B cell (primary cell): ENCODE data around the gene BLID. TPM values are rescaled to one million over a fixed set of nuclear protein-coding genes. Genes with fewer than 3 reads are reported as not detected.

Experiments used
- ATAC-seq: fragments of 200-7000 bp; cut with Tn5 transposase; one replicate; pipeline ENCODE4 v1.10.0; 2021; ENCODE audit warnings: low read depth, mild to moderate bottlenecking, moderate number of reproducible peaks, moderate library complexity
- CTCF ChIA-PET: fragments of 350-600 bp; sonication (Branson Sonifier 250); formaldehyde crosslinking; loops from one replicate; lab custom pipeline; 2021; ENCODE audit warnings: antibody characterized with exemption, inconsistent platforms; lab: Charles Lee
- POLR2A ChIA-PET: fragments of 350-600 bp; sonication (Branson Sonifier 250); formaldehyde crosslinking; loops from one replicate; lab custom pipeline; 2021; ENCODE audit warnings: antibody characterized with exemption; lab: Charles Lee
- DNase-seq: peaks from one replicate; pipeline ENCODE4 v3.0.0; 2013
- H2AFZ ChIP-seq: 2 replicates; pipeline ENCODE4 v1.6.1; 2012; ENCODE audit warnings: mild to moderate bottlenecking, low read depth, low read length; ENCODE audit not compliant: insufficient read depth, poor library complexity, severe bottlenecking
- H3K27ac ChIP-seq, 2 donors: 1 replicate in 1 of 2; 2 replicates in 1 of 2; pipeline ENCODE4 v1.5.1; 2012 to 2013; ENCODE audit warnings: low read length in 2 of 2, mild to moderate bottlenecking in 2 of 2, moderate library complexity in 1 of 2
- H3K27me3 ChIP-seq, 4 experiments: fragments of 200-600 bp in 1 of 4; sonication (generic) in 1 of 4; replicated peaks in 1 of 4; 1 replicate in 2 of 4; 2 replicates in 2 of 4; pipeline versions ENCODE4 v1.6.1 to v1.7.0; 2013 to 2016; ENCODE audit warnings: low read length in 3 of 4, mild to moderate bottlenecking in 2 of 4, mixed read lengths in 1 of 4, moderate library complexity in 1 of 4; ENCODE audit not compliant: insufficient read depth in 4 of 4, control insufficient read depth in 3 of 4; ENCODE audit errors: control extremely low read depth in 1 of 4
- H3K36me3 ChIP-seq, 2 experiments: replicated peaks in 1 of 2; 1 replicate in 1 of 2; 2 replicates in 1 of 2; pipeline versions ENCODE4 v1.6.1 to v1.7.1; 2013; ENCODE audit warnings: low read length in 1 of 2; ENCODE audit not compliant: insufficient read depth in 2 of 2, control insufficient read depth in 1 of 2; ENCODE audit errors: control extremely low read depth in 1 of 2, extremely low read depth in 1 of 2
- H3K4me1 ChIP-seq, 2 donors: fragments of 200-600 bp in 1 of 2; sonication (generic) in 1 of 2; 1 replicate in 1 of 2; 2 replicates in 1 of 2; pipeline versions ENCODE4 v1.5.1 to v1.6.1; 2013 to 2017; ENCODE audit warnings: low read length in 2 of 2; ENCODE audit not compliant: control insufficient read depth in 2 of 2, insufficient read depth in 2 of 2
- H3K4me2 ChIP-seq: replicated peaks from 2 replicates; pipeline ENCODE3; 2012; ENCODE audit warnings: mild to moderate bottlenecking, low read depth, low read length; ENCODE audit not compliant: poor library complexity, severe bottlenecking
- H3K4me3 ChIP-seq, 5 experiments: fragments of 200-600 bp in 1 of 5; sonication (generic) in 1 of 5; 1 replicate in 3 of 5; 2 replicates in 2 of 5; pipeline versions ENCODE4 v1.5.1 to v1.7.0; 2011 to 2016; ENCODE audit warnings: low read length in 4 of 5, mild to moderate bottlenecking in 4 of 5, low read depth in 2 of 5, control low read depth in 1 of 5, moderate library complexity in 1 of 5; ENCODE audit not compliant: insufficient read depth in 1 of 5; ENCODE audit errors: control extremely low read depth in 1 of 5, extremely low read depth in 1 of 5
- H3K79me2 ChIP-seq: fragments of 200-600 bp; sonication (generic); one replicate; pipeline ENCODE4 v1.6.0; 2016; ENCODE audit warnings: low read length; ENCODE audit not compliant: control insufficient read depth, insufficient read depth
- H3K9ac ChIP-seq: fragments of 200-600 bp; sonication (generic); 2 replicates; pipeline ENCODE4 v1.6.1; 2017; ENCODE audit warnings: mild to moderate bottlenecking, low read length, moderate library complexity
- H3K9me3 ChIP-seq, 3 donors: one replicate each; pipeline versions ENCODE4 v1.6.1 to v1.7.1; 2013; ENCODE audit warnings: low read length in 2 of 3; ENCODE audit not compliant: control insufficient read depth in 2 of 3, insufficient read depth in 1 of 3; ENCODE audit errors: control extremely low read depth in 1 of 3
- H4K20me1 ChIP-seq: 2 replicates; pipeline ENCODE4 v1.6.0; 2012; ENCODE audit warnings: mild to moderate bottlenecking, low read length; ENCODE audit not compliant: insufficient read depth, control insufficient read depth, poor library complexity, severe bottlenecking
- H3K27ac Mint-ChIP-seq: one replicate; pipeline ENCODE4 v1.8.0; 2021; ENCODE audit warnings: mixed read lengths
- H3K27me3 Mint-ChIP-seq: one replicate; pipeline ENCODE4 v1.8.0; 2021; ENCODE audit warnings: mixed read lengths
- H3K4me1 Mint-ChIP-seq: one replicate; pipeline ENCODE4 v1.8.0; 2021; ENCODE audit warnings: mixed read lengths
- H3K4me3 Mint-ChIP-seq: one replicate; pipeline ENCODE4 v1.8.0; 2021; ENCODE audit warnings: mixed read lengths
- H3K9me3 Mint-ChIP-seq: one replicate; pipeline ENCODE4 v1.8.0; 2022; ENCODE audit warnings: mixed read lengths; ENCODE audit not compliant: insufficient read depth
- EZH2 ChIP-seq: IDR thresholded peaks from 2 replicates; pipeline ENCODE4 v1.6.1; 2012; ENCODE audit warnings: borderline replicate concordance, low read depth, mild to moderate bottlenecking, moderate library complexity, low read length; ENCODE audit not compliant: insufficient read depth, poor library complexity, severe bottlenecking
- WGBS: methylation state at CpG from one replicate; pipeline ENCODE4 v1.1.5; 2013; ENCODE audit warnings: missing lambda C conversion rate; ENCODE audit not compliant: insufficient coverage; 5-methylcytosine and 5-hydroxymethylcytosine counted together
- intact Hi-C: fragments of 100-400 bp; cut with micrococcal nuclease; formaldehyde crosslinking; loops from one replicate; pipeline ENCODE4 v1.10.0; 2022
- polyA plus RNA-seq: library from polyadenylated mRNA; depleted of rRNA; stranded (reverse); fragments of >200 nt; gene quantifications from 2 replicates; pipeline ENCODE4 v1.2.3, GENCODE V29; 2012
- total RNA-seq, 2 donors: library from RNA; stranded (reverse); fragments of 120-200 nt in 1 of 2; gene quantifications; 1 replicate in 1 of 2; 2 replicates in 1 of 2; pipeline versions ENCODE4 v1.2.3 to v1.2.4, GENCODE V29; 2013 to 2022
- TF ChIP-seq, protein P1 (sequence below): fragments of 200-600 bp; IDR thresholded peaks from one replicate; pipeline ENCODE4 v1.8.0; 2022; ENCODE audit warnings: antibody characterized with exemption, mild to moderate bottlenecking

The BLID gene
- total and polyA plus RNA-seq, 2 donors (not counting 1 experiment from before 2014, with no cell fraction given) = not detected

- intact Hi-C loops = no loop called here
- no peak for TF ChIP-seq EZH2
- TF ChIP-seq, protein P1, sequence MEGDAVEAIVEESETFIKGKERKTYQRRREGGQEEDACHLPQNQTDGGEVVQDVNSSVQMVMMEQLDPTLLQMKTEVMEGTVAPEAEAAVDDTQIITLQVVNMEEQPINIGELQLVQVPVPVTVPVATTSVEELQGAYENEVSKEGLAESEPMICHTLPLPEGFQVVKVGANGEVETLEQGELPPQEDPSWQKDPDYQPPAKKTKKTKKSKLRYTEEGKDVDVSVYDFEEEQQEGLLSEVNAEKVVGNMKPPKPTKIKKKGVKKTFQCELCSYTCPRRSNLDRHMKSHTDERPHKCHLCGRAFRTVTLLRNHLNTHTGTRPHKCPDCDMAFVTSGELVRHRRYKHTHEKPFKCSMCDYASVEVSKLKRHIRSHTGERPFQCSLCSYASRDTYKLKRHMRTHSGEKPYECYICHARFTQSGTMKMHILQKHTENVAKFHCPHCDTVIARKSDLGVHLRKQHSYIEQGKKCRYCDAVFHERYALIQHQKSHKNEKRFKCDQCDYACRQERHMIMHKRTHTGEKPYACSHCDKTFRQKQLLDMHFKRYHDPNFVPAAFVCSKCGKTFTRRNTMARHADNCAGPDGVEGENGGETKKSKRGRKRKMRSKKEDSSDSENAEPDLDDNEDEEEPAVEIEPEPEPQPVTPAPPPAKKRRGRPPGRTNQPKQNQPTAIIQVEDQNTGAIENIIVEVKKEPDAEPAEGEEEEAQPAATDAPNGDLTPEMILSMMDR = no peak
- 80% methylated on average over 1 of the region's 5 CpGs for WGBS
- Histone ChIP-seq H3K27ac (no peak overlapping the region), H2AFZ (no peak overlapping the region), H3K27me3 (peaks cover 0 to 8% (median 2%) of the 10 kb centered on the region in 4 experiments), H3K9me3 (peaks cover 0 to 3% (median 0%) of the 10 kb centered on the region in 3 donors), H3K4me3 (no peak overlapping the region), H3K9ac (no peak overlapping the region), H3K4me1 (no peaks in the 10 kb centered on the region), H3K79me2 (no peaks in the 10 kb centered on the region), H3K36me3 (no peaks in the 10 kb centered on the region), H3K4me2 (no peak overlapping the region), H4K20me1 (no peaks in the 10 kb centered on the region)
- no peaks in the 10 kb centered on the region for H3K4me1 Mint-ChIP-seq
- CTCF ChIA-PET = no interaction called here
- H3K27me3 Mint-ChIP-seq = peaks cover 33% of the 10 kb centered on the region
- H3K9me3 Mint-ChIP-seq = no peaks in the 10 kb centered on the region
- H3K4me3 Mint-ChIP-seq = no peak overlapping the region
- H3K27ac Mint-ChIP-seq = no peak overlapping the region
- POLR2A ChIA-PET = no interaction called here
- no peak for ATAC-seq
- DNase-seq = no peak
Measured at GRCh38 chr11:122093731-122094275, 22.2 kb downstream of the BLID start.

DNA sequence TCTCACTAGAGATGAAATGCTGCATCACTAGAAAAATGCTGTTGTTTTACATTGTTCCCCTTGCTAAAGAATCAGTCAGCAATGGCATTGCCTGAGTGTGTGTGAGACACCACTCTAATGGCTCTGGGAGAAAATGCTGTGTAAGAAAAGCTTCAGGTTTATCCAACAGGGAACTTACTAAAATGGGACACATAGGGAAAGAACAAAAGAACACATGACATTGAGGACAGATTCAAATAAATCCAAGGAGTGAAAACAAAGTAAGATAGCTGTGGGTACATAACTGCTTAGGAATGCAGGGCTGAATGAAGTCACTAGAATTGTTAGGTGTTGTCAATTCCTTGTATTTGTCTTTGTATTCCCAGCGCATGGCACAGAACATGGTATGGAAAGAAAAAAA lies 24.2 kb downstream of the BLID start:
- ChIA-PET POLR2A (no interaction called here), CTCF (no interaction called here)
- no peak overlapping the region for H3K27ac Mint-ChIP-seq
- Histone ChIP-seq H3K27me3 (no peaks in the 10 kb centered on the region), H3K9me3 (peaks cover 0 to 1% (median 0%) of the 10 kb centered on the region in 3 donors), H3K4me1 (no peaks in the 10 kb centered on the region), H3K27ac (no peak overlapping the region), H3K79me2 (no peaks in the 10 kb centered on the region), H3K4me3 (no peak overlapping the region), H3K9ac (no peak overlapping the region), H2AFZ (no peak overlapping the region), H3K4me2 (no peak overlapping the region), H4K20me1 (no peaks in the 10 kb centered on the region), H3K36me3 (no peaks in the 10 kb centered on the region)
- DNase-seq = no peak
- peaks cover 27% of the 10 kb centered on the region for H3K27me3 Mint-ChIP-seq
- intact Hi-C loops = no loop called here
- TF ChIP-seq, protein P1 = no peak
- TF ChIP-seq EZH2 = no peak
- H3K4me1 Mint-ChIP-seq = no peaks in the 10 kb centered on the region
- 100% methylated on average over 1 of the region's 1 CpG for WGBS
- ATAC-seq = no peak
- no peaks in the 10 kb centered on the region for H3K9me3 Mint-ChIP-seq
- H3K4me3 Mint-ChIP-seq = no peak overlapping the region
